ENCODE results near the gene PTPRM. TPM values are rescaled to one million over a fixed set of nuclear protein-coding genes. Genes with fewer than 3 reads are reported as not detected.

PTPRM gene
- total and polyA plus RNA-seq, 2 of the 8 experiments (the other 6 are each of a cell fraction or from before 2014, with no cell fraction given), result 4.1 to 7.0 TPM

- H4K20me1 ChIP-seq (replicated peaks in 1 of 2; ENCODE audit: control insufficient read depth in 1 of 2, insufficient read depth in 2 of 2, low read length in 2 of 2), result no peaks in the 10 kb centered on the region
- ChIA-PET POLR2A (ENCODE audit: partially characterized antibody) (no interaction called here), CTCF (ENCODE audit: partially characterized antibody) (interaction anchor here (1.7 kb wide), 1 partner anchor 11 kb away, joined by 6 read pairs; no protein-coding TSS in a partner anchor)
- H3K4me2 ChIP-seq (ENCODE audit: insufficient read depth in 1 of 2, low read depth in 2 of 2, low read length in 2 of 2), result no peak overlapping the region
- FAIRE-seq (no peak), DNase-seq (ENCODE audit: low read depth in 1 of 2, low spot score in 2 of 2) (no peak)
- H3K14ac ChIP-seq (ENCODE audit: insufficient read length), result no peak overlapping the region
- H2BK5ac ChIP-seq (ENCODE audit: low read depth, low read length), result no peak overlapping the region
- H3K36me3 ChIP-seq (ENCODE audit: control insufficient read depth in 2 of 4, insufficient read depth in 4 of 4, low read length in 3 of 4), result no peaks in the 10 kb centered on the region
- H4K8ac ChIP-seq (ENCODE audit: extremely low read depth, insufficient read depth, low read length), result no peak overlapping the region
- H3K23ac ChIP-seq (ENCODE audit: insufficient read length), result no peak overlapping the region
- H2AFZ ChIP-seq (ENCODE audit: low read length), result no peak overlapping the region
- no peak overlapping the region for H3K4me3 ChIP-seq (ENCODE audit: extremely low read depth in 1 of 4, insufficient read depth in 2 of 4, low read depth in 3 of 4, low read length in 4 of 4)
- H3K9ac ChIP-seq (replicated peaks in 1 of 4; ENCODE audit: extremely low read depth in 1 of 4, low read depth in 3 of 4, low read length in 3 of 4), result no peak overlapping the region
- 89% methylated on average over 3 of the region's 3 CpGs; no CpG with 5 or more reads in 1 of the 2 experiments for WGBS, 2 experiments (ENCODE audit: extremely low coverage in 1 of 2, insufficient coverage in 1 of 2, insufficient read length in 1 of 2, insufficient replicate concordance in 2 of 2, low coverage in 1 of 2, low lambda C conversion rate in 2 of 2, missing lambda C conversion rate in 1 of 2)
- no peak overlapping the region for H3K56ac ChIP-seq (replicated peaks; ENCODE audit: insufficient read length, low read depth, low read length)
- H3K27ac ChIP-seq (ENCODE audit: low read depth, low read length), result no peak overlapping the region
- H3K4ac ChIP-seq (replicated peaks; ENCODE audit: insufficient read length, low read depth, low read length), result no peak overlapping the region
- H2AK5ac ChIP-seq (ENCODE audit: low read depth, low read length), result no peak overlapping the region
- no peaks in the 10 kb centered on the region for H3K79me2 ChIP-seq (ENCODE audit: control insufficient read depth in 1 of 2, insufficient read depth in 2 of 2, low read length in 2 of 2)
- H2BK15ac ChIP-seq (ENCODE audit: low read length), result no peak overlapping the region
- H4K91ac ChIP-seq (replicated peaks; ENCODE audit: insufficient read length, low read length), result no peak overlapping the region
- no peaks in the 10 kb centered on the region for H3K9me3 ChIP-seq (ENCODE audit: insufficient read depth in 2 of 2, low read depth in 1 of 2, low read length in 1 of 2)
- no peak overlapping the region for H2BK120ac ChIP-seq (replicated peaks; ENCODE audit: low read depth, low read length)
- no peak overlapping the region for H3K18ac ChIP-seq (ENCODE audit: extremely low read depth, low read length)
- peaks cover 0 to 3% (median 0%) of the 10 kb centered on the region in 4 experiments; a peak in 1 of 7 replicates for H3K4me1 ChIP-seq (replicated peaks in 1 of 4; ENCODE audit: control insufficient read depth in 3 of 4, insufficient read depth in 4 of 4, low read length in 3 of 4)
- no peaks in the 10 kb centered on the region for H3K79me1 ChIP-seq (ENCODE audit: low read depth, low read length)
- no peak overlapping the region for H2BK20ac ChIP-seq (ENCODE audit: low read length)
- no peaks in the 10 kb centered on the region for H3K23me2 ChIP-seq (ENCODE audit: low read depth, low read length)
- H4K5ac ChIP-seq (ENCODE audit: insufficient read length, low read depth, low read length), result no peak overlapping the region
- H3K27me3 ChIP-seq (replicated peaks in 1 of 4; ENCODE audit: control insufficient read depth in 3 of 4, extremely low read depth in 1 of 4, insufficient read depth in 3 of 4, low read length in 3 of 4), result no peaks in the 10 kb centered on the region
- H2BK12ac ChIP-seq (ENCODE audit: low read depth, low read length), result no peak overlapping the region
- TF ChIP-seq SRF (IDR thresholded peaks at IDR 0.05; ENCODE audit: low read depth, low read length) (no peak), E2F6 (IDR thresholded peaks at IDR 0.05) (no peak), YY1 (IDR thresholded peaks at IDR 0.05; ENCODE audit: low read depth, low read length) (no peak), EGR1 (IDR thresholded peaks at IDR 0.05; ENCODE audit: borderline replicate concordance, low read depth, low read length) (no peak), ATF3 (IDR thresholded peaks at IDR 0.05; ENCODE audit: insufficient read depth, low read depth, low read length) (no peak), BRCA1 (IDR thresholded peaks at IDR 0.05; ENCODE audit: low read depth, low read length) (no peak), SUZ12 (IDR thresholded peaks at IDR 0.05; ENCODE audit: low read length) (no peak), POLR2A (IDR thresholded peaks at IDR 0.05; ENCODE audit: control extremely low read depth in 1 of 2, low read depth in 2 of 2, low read length in 2 of 2) (no peak), SP4 (IDR thresholded peaks at IDR 0.05; ENCODE audit: low read length) (no peak), ATF2 (IDR thresholded peaks at IDR 0.05; ENCODE audit: low read length) (no peak), KDM4A (IDR thresholded peaks at IDR 0.05; ENCODE audit: low read depth, low read length, severe bottlenecking) (no peak), NANOG (IDR thresholded peaks at IDR 0.05; ENCODE audit: insufficient read depth, low read depth, low read length, poor library complexity, severe bottlenecking) (no peak)
Observed at GRCh38 chr18:8073167-8073566, 506.1 kb downstream of the PTPRM start.
